Measurements from ENCODE around the gene TRIM38. TPM values are rescaled to one million over a fixed set of nuclear protein-coding genes. Genes with fewer than 3 reads are reported as not detected.

The TRIM38 gene
- total and polyA plus RNA-seq, 2 donors (not counting 3 experiments of a cell fraction or from before 2014, with no cell fraction given) = 5.1 to 13.2 TPM

DNA sequence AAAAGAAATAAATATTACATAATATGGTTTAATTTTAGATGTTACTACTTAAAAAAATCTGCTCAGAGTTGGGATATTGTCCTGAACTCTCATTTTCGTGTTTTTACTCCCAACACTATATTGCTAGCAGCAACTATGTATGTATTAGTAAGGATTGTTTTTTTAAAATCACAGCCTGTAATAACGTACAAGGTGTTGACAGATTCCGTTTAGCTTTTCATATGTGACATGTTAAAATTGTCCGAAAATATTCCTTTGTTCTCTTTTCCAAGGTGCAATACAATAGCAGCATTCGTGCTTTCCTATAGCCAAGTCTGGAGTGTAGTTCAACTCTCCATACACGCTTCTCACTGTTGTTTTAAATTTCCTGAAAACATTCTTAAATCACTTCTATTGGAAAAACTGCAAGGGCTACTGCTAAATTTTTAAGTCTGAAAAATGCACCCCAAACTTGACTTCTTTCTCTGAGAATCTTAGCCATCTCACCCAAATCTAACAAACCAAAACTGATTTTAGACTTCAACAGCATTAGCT, 65.7 kb downstream of the TRIM38 start:
- Histone ChIP-seq H3K27me3 (ENCODE audit: control insufficient read depth in 2 of 2, insufficient read depth in 2 of 2, low read length in 2 of 2) (no peaks in the 10 kb centered on the region), H3K27ac (ENCODE audit: insufficient read depth, low read depth, low read length) (no peak overlapping the region), H3K4me2 (ENCODE audit: insufficient read depth, low read length) (no peak overlapping the region), H3K4me1 (ENCODE audit: control insufficient read depth, extremely low read depth, insufficient read depth, low read length) (peaks cover 27% of the 10 kb centered on the region), H3K9me1 (replicated peaks; ENCODE audit: control insufficient read depth, extremely low read depth, insufficient read depth, low read length) (no peaks in the 10 kb centered on the region), H3K9me3 (replicated peaks; ENCODE audit: control insufficient read depth, insufficient read depth, low read length) (no peaks in the 10 kb centered on the region), H2AFZ (ENCODE audit: low read depth, low read length) (peak overlapping the region; percentile 11), H3K9ac (replicated peaks; ENCODE audit: extremely low read depth, insufficient read depth, low read length) (no peak overlapping the region), H3K36me3 (ENCODE audit: control insufficient read depth in 2 of 2, extremely low read depth in 1 of 2, insufficient read depth in 2 of 2, low read length in 2 of 2) (no peaks in the 10 kb centered on the region), H3K79me2 (ENCODE audit: control insufficient read depth, insufficient read depth, low read length) (no peaks in the 10 kb centered on the region), H3K4me3 (replicated peaks in 1 of 3; ENCODE audit: insufficient read depth in 1 of 3, low read depth in 1 of 3, low read length in 3 of 3) (no peak overlapping the region), H4K20me1 (replicated peaks; ENCODE audit: control insufficient read depth, extremely low read depth, insufficient read depth, low read length) (no peaks in the 10 kb centered on the region)
- intact Hi-C loops (cut with micrococcal nuclease) = loop anchor here (5.0 to 10.0 kb wide), 3 partner anchors 527 to 1807 kb away; a partner anchor contains a TSS
- FAIRE-seq (no peak), DNase-seq (ENCODE audit: low read depth, low spot score) (no peak)
- no TSS peak for BruUV-seq (replicated peaks)
- dilution Hi-C loops (cut with MboI; ENCODE audit: extremely low pct_ligation_motif_present, low sequenced_read_pairs) = no loop called here
- ChIA-PET CTCF (interaction anchor here (1.0 kb wide), 1 partner anchor 68 kb away, joined by 3 read pairs; no protein-coding TSS in a partner anchor), POLR2A (no interaction called here)
- TF ChIP-seq JUN (IDR thresholded peaks at IDR 0.05; ENCODE audit: borderline replicate concordance, insufficient read depth, insufficient read length, low read depth) (no peak), EZH2 (IDR thresholded peaks at IDR 0.05; ENCODE audit: borderline replicate concordance, low read depth, low read length, severe bottlenecking) (no peak), POLR2A (IDR thresholded peaks at IDR 0.05; ENCODE audit: low read depth, low read length) (no peak), FOS (IDR thresholded peaks at IDR 0.05; ENCODE audit: borderline replicate concordance, insufficient read depth, low read length) (no peak), MYC (IDR thresholded peaks at IDR 0.05; ENCODE audit: low read depth, low read length) (no peak), POLR2AphosphoS5 (IDR thresholded peaks at IDR 0.05; ENCODE audit: insufficient read depth, low read depth, low read length) (no peak), GATA2 (IDR thresholded peaks at IDR 0.05; ENCODE audit: insufficient read depth, insufficient read length, low read depth, low read length) (no peak)
- TF ChIP-seq, protein P1, sequence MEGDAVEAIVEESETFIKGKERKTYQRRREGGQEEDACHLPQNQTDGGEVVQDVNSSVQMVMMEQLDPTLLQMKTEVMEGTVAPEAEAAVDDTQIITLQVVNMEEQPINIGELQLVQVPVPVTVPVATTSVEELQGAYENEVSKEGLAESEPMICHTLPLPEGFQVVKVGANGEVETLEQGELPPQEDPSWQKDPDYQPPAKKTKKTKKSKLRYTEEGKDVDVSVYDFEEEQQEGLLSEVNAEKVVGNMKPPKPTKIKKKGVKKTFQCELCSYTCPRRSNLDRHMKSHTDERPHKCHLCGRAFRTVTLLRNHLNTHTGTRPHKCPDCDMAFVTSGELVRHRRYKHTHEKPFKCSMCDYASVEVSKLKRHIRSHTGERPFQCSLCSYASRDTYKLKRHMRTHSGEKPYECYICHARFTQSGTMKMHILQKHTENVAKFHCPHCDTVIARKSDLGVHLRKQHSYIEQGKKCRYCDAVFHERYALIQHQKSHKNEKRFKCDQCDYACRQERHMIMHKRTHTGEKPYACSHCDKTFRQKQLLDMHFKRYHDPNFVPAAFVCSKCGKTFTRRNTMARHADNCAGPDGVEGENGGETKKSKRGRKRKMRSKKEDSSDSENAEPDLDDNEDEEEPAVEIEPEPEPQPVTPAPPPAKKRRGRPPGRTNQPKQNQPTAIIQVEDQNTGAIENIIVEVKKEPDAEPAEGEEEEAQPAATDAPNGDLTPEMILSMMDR (IDR thresholded peaks at IDR 0.05; ENCODE audit: extremely low read depth in 1 of 2, insufficient read depth in 1 of 2, low read depth in 1 of 2, low read length in 2 of 2) = no peak
- TF ChIP-seq, protein P2, sequence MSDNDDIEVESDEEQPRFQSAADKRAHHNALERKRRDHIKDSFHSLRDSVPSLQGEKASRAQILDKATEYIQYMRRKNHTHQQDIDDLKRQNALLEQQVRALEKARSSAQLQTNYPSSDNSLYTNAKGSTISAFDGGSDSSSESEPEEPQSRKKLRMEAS (IDR thresholded peaks at IDR 0.05; ENCODE audit: insufficient read depth, insufficient read length) = no peak

All from endothelial cell of umbilical vein (primary cell).